22Rv1 (cell line): Measurements from ENCODE around the gene IQSEC1.

Source experiments
- CTCF ChIP-seq: fragments of 450-650 bp; IDR thresholded peaks from 2 replicates; pipeline ENCODE4 v1.5.1; 2017; ENCODE audit warnings: mild to moderate bottlenecking
- ZFX ChIP-seq: fragments of 450-650 bp; IDR thresholded peaks from 2 replicates; pipeline ENCODE4 v1.6.1; 2017; ENCODE audit warnings: antibody characterized with exemption, borderline replicate concordance

DNA sequence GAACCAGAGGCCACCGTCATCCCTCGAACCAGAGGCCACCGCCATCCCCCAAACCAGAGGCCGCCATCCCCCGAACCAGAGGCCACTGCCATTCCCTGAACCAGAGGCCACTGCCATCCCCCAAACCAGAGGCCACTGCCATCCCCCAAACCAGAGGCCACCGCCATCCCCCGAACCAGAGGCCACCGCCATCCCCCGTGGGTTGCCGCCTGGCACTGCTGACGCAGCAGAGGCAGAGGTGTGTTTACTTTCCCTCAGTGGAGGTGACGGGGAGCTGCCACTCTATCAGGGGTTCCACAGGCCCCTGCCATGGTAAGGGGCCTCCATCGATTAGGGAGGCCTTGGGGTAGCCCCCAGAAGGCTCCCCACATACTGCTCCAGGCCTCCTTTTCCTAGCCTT is 1.5 kb downstream of the IQSEC1 start:
- no peak for TF ChIP-seq CTCF
- TF ChIP-seq ZFX = no peak
